HG03575 (cell line): ENCODE measurements around the gene CD163L1.
"Not testable (repeated sequence)": the region's sequence is repeated elsewhere in the genome, so short reads cannot be mapped to it uniquely, and the experiment has no call there.

Experiments
- ATAC-seq: cut with Tn5 transposase; IDR thresholded peaks from one replicate; pipeline ENCODE4 v1.9.1; 2021; ENCODE audit not compliant: unreplicated experiment, insufficient number of reproducible peaks, low FRiP score; ENCODE audit errors: extremely low read depth

The CD163L1 gene

GRCh38 chr12:7346551-7347225 lies 97.3 kb downstream of the CD163L1 start:
- ATAC-seq, result no peak

GRCh38 chr12:7344833-7345606 lies 98.9 kb downstream of the CD163L1 start:
- no peak for ATAC-seq

GRCh38 chr12:7339675-7340074 lies 104.3 kb downstream of the CD163L1 start:
- ATAC-seq, result no peak

- ATAC-seq, result not testable (repeated sequence)
Measured at GRCh38 chr12:7337790-7338189, 106.2 kb downstream of the CD163L1 start.

GRCh38 chr12:7327918-7328317 lies 116.0 kb downstream of the CD163L1 start:
- ATAC-seq, result no peak

GRCh38 chr12:7324176-7324575 lies 119.8 kb downstream of the CD163L1 start:
- no peak for ATAC-seq

GRCh38 chr12:7322599-7322998 lies 121.4 kb downstream of the CD163L1 start:
- no peak for ATAC-seq

- no peak for ATAC-seq
Measured at GRCh38 chr12:7321624-7322023, 122.3 kb downstream of the CD163L1 start.

GRCh38 chr12:7319930-7320329 lies 124.0 kb downstream of the CD163L1 start:
- ATAC-seq, result no peak

GRCh38 chr12:7310070-7310469 lies 133.9 kb downstream of the CD163L1 start:
- ATAC-seq, result no peak
